SU-DHL-6 (cell line): ENCODE measurements around the gene NFKBIA.

Experiments used
- CTCF ChIP-seq: fragments of 200-600 bp; sonication (generic); IDR thresholded peaks from one replicate; pipeline ENCODE4 v1.5.1; 2017; ENCODE audit warnings: antibody characterized with exemption, mild to moderate bottlenecking, low read length, moderate library complexity; ENCODE audit not compliant: insufficient read depth, poor library complexity, severe bottlenecking
- EZH2phosphoT487 ChIP-seq: fragments of 200-600 bp; sonication (generic), shearing (Covaris generic); conservative IDR thresholded peaks from 2 replicates; pipeline ENCODE4 v1.6.1; 2018; ENCODE audit warnings: mild to moderate bottlenecking, antibody characterized with exemption, low read length, moderate library complexity, mixed read lengths

DNA sequence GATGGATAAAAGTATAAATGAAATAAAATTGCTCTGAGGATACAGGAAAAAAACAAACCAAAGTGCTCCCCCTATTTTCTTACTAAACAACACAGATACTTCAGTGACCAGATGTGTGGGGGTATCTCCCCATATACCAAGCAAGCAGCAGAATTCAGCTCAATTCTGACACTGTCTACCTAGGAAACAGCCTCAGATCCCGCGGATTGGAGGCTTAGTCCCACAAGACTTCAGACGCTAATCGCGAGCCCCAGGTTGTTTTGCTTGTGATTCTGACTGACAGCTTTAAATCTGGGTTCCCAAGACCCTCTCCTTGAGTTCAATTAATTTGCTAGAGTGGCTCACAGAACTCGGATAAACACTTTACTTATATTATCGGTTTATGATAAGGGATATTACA, 17.3 kb downstream of the NFKBIA start:
- TF ChIP-seq CTCF (no peak), EZH2phosphoT487 (no peak)
